GM18861 (cell line): Measurements from ENCODE around the gene NCOA3.
"Not testable (repeated sequence)": the region's sequence is repeated elsewhere in the genome, so short reads cannot be mapped to it uniquely, and the experiment has no call there.

ENCODE experiments used
- ATAC-seq: cut with Tn5 transposase; IDR thresholded peaks from one replicate; pipeline ENCODE4 v1.9.1; 2021; ENCODE audit not compliant: unreplicated experiment

The NCOA3 gene

DNA sequence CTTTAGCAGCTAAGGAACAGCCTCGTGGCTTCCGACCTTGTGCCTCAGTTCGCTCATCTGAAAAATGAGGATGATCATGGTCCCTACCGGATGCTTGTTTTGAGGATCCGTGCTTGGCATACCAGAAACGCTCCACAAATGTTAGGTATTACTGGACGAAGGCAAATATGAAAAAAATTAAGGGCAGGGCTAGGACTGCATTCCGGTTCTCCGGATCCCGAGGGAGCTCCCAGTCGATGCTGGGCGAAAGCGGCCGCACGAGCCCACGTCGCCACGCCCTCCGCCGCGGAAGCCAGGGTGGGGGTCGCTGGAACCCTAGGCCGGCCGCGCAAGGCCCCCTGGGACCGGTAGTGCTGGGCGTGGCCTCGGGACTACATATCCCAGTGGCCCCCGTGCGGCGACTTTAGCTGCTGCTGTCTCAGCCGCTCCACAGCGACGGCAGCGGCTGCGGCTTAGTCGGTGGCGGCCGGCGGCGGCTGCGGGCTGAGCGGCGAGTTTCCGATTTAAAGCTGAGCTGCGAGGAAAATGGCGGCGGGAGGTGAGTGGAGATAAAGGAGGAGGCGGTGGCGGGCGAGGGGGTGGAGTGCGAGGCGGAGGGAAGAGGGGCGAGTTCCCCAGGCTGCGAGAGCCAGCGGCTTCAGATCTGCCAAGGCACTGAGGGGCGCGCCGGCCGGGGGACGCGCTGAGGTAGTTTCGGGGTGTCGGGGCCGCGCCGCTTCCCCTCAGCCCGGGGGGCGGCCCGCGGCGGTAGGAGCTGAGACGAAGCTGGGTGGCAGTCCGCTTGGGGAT lies at the start of gene NCOA3:
Gene NCOA3, plus strand, starts transcription at position 406 of the 789 bp plus-strand sequence. CDS start 120,361 bp downstream, outside the sequence.
- peak; percentile 47 for ATAC-seq

DNA sequence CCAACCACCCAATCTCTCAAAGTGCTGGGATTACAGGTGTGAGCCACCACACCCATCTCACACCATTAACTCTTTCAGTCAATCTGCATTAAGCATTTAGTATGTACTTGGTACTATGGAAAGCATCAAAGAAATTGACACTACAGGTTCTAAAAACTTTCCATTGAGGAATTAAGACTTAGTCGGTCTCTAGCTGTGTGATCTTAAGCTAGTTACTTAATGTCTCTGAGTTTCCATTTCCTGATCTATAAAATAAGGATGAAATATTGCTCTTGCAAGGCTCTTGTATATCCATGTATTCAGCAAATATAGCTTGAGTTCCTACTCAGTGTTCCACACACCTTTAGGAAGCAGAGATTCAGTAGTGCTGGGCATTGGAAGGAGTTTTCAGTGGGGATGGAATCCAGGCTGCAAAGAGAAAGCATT lies 48.9 kb upstream of the NCOA3 start:
- ATAC-seq, result no peak

DNA sequence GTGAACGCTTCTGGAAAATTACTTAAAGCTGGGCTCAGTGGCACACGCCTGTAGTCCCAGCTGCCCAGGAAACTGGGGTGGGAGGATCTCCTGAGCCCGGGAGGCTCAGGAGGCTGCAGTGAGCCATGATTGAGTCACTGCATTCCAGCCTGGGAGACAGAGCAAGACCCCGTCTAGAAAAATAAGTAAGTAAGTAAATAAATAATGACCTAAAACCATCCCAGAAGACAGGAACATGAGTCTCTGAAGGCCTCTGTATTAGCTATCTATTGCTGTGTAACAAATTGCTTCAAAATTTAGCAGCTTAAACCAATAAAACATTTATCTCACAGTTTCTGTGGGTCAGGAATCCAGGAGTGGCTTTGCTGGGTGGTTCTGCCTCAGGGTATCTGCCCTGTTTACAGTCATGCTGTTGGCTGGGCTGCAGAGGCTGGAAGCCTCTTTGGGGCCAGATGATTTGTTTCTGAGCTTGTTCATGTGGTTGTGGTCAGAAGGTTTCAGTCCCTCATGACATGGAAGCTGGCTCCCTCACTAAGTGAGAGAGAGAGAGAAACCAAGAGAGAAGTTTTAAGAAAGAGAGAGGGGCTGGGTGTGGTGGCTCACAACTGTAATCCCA lies 48.4 kb upstream of the NCOA3 start:
- ATAC-seq, result peak; percentile 77

DNA sequence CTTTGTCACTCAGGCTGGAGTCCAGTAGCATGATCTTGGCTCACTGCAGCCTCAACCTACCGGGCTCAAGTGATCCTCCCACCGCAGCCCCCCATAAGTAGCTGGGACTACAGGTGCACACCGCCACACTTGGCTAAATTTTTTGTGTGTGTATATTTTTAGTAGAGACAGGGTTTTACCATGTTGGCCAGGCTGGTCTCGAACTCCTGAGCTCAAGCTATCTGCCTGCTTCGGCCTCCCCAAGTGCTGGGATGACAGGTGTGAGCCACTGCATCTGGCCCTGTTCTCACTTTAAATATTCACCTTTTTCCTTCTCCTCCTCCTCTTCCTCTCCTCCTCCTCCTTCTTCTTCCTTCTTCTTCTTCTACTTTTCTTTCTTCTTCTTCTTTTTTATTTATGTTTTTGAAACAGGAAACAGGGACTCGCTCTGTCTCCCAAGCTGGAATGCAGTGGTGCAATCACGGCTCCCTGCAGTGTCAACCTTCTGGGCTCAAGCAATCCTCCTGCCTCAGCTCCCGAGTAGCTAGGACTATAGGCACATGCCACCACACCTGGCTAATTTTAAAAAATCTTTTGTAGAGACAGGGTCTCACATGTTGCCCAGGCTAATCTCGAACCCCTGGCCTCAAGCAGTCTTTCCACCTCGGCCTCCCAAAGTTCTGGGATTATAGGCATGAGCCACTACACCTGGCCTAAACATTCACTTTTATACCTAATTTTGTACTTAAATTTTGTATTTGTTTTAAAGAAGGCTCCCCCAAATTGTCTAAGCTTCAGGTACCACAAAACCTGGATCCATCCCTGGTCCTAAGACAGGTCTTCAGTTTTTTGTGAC lies 47.2 kb upstream of the NCOA3 start:
- ATAC-seq, result no peak

DNA sequence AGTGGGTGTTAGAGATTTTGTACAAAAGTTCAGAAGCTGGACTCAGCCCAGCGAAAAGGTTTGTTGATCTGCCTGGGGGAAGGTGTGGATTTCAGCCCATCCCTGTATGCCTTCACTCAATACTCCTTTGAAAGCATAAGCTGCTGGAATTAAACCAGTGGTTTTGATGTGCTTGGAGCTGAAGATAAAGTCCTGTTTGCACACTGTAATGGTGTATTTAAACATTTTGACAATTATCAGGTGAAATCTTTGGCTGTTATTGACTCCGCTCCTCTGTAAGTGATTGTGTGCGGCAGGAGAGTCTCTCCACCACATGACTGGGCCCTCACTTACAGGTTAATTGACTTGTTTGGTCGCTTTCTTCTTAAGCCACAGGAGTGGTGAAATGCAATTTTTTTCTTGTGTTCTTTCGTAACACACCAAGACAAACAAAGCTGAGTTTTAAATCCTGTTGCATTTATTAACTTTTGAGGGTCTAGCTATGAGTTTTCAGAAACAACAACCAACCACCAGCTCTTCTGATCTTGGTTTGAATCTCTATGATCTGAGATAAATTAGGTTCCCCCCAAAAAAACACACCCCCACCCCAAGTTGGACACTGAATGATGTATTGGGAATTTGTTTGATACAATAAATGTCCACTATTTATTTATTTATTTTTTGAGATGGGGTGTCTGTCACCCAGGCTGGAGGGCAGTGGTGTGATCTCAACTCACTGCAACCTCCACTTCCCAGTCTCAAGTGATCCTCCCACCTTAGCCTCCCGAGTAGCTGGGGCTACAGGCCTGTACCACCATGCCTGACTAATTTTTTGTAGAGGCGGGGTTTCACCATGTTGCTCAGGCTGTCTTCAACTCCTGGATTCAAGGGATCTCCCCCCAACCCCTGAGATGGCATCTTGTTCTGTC lies 46.3 kb upstream of the NCOA3 start:
- ATAC-seq, result no peak

DNA sequence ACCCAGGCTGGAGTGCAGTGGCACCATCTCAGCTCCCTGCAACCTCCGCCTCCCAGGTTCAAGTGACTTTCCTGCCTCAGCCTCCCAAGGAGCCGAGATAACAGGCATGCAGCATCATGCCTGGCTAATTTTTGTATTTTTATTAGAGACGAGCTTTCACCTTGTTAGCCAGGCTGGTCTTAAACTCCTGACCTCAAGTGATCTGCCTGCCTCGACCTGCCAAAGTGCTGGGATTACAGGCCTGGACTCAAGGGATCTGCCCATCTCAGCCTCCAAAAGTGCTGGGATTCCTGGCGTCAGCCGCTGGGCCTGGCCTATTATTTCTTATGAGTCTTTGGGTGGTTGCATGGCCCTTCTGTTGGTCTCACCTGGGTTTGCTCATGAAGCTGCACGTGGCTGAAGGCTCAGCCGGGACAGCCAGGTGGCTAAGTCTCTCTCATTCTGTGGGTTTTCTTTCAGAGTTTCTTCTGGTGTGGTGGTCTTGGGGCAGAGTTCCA lies 45.6 kb upstream of the NCOA3 start:
- ATAC-seq, result no peak

DNA sequence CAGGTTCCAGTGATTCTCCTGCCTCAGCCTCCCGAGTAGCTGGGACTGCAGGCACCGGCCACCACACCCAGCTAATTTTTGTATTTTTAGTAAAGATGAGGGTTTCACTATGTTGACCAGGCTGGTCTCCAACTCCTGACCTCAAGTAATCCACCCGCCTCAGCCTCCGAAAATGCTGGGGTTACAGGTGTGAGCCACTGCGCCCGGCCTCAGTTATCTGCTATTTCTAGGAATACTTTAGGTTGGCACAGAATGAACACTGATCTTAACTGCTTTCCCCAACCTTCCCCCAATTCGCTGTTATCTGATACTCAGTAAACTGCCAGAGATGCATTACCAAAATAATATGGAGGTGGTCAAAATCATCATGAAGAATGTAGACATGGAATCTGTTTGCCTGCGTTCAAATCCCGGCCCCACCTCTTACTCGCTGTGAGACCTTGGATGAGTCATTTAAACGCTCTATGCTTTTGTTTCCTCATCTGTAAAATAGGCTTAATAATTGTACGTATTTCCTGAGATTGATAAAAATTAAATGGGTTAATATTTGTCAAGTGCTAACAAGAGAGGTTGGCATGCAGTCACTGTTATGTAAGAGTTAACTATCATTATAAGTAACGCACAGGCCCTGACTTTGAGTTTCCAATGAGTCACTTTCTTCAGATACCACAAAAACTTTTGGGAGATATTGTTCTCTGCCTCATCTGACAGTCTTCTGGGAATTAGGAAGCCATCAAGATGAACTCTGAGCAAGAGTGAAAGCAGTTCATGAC lies 44.5 kb upstream of the NCOA3 start:
- no peak for ATAC-seq

DNA sequence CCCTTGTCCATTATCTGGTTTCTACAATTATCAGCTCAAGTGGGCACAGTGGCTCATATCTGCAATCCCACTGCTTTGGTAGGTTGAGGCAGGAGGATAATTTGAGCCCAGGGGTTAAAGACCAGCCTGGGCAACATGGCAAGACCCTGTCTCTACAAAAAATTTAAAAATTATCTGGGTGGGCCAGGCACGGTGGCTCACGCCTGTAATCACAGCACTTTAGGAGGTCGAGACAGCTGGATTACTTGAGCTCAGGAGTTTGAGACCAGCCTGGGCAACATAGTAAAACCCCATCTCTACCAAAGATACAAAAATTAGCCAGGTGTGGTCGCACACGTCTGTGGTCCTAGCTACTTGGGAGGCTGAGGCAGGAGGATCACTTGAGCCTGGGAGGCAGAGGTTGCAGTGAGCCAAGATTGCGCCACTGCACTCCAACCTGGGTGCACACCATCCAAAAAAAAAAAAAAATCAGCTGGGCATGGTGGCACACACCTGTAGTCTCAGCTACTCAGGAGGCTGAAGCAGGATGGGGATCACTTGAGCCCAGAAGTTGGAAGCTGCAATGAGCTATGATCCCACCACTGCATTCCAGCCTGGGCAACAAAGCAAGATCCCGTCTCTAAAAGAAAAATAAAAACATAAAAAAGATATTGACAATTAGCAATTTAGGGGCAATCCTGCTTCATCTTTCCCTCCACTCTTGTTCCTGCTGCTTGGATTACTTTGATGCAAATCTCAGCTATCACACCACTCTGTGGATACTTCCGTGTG lies 43.2 kb upstream of the NCOA3 start:
- ATAC-seq, result not testable (repeated sequence)

DNA sequence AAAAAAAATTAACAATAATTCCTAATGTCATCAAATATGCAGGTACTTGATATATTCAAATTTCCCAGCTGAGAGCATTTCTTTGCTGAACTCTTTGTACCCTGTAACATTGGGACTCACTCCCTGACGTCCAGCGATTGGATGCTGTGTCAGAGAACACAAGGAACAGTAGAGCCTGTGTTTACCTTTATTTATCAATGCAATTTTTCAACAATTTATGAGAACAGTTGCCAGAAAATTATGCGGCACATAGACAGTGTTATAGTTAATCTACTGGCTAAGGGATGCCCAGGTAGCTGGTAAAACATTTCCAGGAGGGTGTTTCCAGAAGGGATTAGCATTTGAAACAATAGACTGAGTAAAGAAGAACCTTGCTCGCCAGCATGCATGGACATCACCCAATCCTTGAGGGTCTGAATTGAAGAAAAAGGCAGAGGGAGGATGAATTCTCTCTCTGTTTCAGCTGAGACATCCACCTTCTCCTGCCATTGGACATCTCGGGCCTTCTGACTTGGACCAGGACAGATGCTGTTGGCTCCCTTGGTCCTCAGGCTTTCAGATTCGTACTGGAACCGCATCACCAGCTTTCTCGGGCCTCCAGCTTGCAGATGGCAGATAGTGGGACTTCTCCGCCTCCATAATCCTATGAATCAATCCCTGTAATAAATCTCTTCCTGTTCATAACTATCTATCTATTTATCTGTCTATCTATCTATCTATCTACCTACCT lies 42.2 kb upstream of the NCOA3 start:
- ATAC-seq, result no peak

DNA sequence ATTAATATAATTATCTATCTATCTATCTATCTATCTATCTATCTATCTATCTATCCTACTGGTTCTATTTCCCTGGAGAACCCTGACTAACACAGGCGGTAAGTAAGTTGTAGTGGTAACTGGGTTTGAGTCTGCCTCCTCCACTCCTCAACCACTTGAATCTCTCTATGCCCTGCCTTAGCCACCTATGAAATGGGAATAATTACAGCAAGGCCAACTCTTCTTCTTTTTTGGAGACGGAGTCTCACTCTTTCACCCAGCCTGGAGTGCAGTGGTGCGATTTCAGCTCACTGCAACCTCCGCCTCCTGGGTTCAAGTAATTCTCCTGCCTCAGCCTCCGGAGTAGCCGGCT lies 41.0 kb upstream of the NCOA3 start:
- not testable (repeated sequence) for ATAC-seq

DNA sequence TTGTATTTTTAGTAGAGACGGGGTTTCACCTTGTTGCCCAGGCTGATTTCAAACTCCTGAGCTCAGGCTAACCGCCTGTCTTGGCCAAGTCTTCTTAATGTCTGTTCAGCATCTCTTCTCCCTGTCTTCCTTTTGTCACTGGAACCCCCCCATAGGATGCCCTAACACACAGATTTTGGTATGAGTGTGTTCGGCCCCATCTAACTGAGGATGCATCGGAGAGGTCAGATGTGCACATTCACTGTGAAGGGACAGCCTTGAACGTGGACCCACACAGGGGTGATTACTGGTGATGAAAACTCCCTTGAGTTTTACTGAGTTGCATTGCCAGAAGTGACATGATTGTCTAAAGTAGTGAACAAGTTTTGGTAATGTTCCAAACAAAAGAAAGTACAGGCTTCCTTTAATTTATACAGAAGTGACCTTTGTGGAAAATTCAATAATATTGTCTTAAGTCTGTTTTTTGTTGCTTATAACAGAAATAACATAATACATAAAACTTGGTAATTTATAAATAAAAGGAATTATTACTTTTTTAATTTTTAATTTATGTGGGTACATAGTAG lies 40.5 kb upstream of the NCOA3 start:
- ATAC-seq, result no peak

DNA sequence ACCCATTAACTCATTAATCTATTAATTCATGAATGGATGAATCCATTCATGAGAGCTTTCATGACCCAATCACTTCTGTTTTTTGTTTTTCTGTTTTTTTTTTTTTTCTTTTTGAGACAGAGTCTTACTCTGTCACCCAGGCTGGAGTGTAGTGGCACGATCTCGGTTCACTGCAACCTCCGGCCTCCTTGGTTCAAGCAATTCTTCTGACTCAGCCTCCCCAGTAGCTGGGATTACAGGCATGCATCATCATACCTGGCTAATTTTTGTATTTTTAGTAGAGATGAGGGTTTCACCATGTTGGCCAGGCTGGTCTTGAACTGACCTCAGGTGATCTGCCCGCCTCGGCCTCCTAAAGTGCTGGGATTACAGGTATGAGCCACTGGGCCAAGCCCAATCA lies 39.8 kb upstream of the NCOA3 start:
- not testable (repeated sequence) for ATAC-seq

DNA sequence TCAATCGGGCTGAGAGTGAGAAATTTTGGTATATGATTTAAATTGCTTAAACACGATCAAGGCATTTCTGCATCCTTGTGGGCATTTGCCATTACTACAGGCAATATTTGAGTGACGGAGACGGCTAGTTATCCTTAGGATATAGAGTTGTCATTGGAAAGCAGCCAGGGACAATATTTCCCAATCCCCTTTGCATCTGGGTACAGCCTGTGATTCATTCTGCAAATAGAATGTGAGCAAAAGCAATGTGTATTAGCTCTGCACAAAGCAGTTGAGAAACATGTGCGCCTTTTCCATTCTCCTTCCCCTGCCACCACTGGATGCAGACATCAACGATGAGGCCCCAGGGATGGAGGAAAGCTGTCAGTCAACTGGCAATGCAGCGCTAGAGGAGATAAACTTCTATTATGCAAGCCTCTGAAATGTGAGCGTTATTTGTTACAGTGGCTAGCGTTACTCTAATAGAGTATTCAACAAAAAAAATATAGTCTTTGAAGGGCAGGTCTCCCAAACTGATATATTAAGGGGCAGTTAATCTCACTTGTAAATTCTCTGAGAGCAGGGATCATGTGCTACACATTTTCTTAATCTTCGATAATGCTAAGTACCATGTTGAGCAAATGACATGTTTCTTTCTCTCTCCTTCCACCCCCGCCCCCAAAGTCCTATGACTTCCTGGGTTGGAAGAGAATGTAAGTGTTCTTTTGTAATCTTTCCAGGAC lies 37.1 kb upstream of the NCOA3 start:
- no peak for ATAC-seq

DNA sequence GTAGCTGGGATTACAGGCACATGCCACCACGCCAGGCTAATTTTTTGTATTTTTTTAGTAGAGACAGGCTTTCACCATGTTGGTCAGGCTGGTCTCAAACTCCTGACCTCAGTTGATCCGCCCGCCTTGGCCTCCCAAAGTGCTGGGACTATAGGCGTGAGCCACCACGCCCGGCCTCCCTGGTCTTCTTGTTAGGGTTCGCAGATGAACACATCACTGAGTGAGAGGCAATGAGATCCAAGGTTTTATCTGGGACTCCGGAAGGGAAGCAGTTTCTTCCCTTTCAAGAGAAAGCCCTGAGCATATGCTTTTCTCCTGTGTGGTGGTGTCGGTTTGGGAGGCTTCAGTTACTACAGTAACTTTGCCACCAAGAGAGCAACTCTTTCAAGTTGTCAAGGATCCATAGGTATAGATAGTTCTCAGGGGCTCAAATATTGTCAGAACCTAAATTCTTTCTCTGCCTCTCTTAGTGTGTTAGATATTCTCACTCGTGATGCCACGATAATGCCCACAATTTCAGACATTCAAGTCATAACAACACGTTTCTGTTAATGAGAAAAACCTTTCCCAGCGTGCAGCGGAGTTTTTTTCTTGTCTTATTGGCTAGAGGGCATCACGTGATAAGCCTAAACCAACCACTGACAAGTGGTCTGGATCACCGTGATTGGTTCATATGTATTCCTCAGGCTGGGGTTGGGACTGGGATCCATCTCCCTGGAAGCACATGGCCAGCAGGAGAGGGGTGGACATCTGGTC lies 36.2 kb upstream of the NCOA3 start:
- ATAC-seq, result no peak

DNA sequence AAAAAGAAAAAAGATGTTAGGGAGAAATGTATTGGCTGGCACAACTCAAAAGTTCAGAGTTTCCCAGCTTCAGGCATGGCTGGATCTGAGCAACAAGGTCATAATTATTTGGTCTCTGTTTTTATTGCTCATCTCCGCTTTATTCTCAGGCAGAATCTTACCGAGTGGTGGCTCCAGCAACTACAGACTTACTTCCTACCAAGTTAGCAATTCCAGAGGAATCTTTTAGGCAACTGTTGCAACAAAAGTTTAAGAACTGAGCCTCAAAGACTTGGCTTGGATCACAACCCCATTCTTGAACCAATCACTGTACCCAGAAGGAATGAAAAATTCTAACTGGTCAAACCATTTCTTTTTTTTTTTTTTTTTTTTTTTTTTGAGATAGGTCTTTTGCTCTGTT lies 35.5 kb upstream of the NCOA3 start:
- ATAC-seq, result no peak

DNA sequence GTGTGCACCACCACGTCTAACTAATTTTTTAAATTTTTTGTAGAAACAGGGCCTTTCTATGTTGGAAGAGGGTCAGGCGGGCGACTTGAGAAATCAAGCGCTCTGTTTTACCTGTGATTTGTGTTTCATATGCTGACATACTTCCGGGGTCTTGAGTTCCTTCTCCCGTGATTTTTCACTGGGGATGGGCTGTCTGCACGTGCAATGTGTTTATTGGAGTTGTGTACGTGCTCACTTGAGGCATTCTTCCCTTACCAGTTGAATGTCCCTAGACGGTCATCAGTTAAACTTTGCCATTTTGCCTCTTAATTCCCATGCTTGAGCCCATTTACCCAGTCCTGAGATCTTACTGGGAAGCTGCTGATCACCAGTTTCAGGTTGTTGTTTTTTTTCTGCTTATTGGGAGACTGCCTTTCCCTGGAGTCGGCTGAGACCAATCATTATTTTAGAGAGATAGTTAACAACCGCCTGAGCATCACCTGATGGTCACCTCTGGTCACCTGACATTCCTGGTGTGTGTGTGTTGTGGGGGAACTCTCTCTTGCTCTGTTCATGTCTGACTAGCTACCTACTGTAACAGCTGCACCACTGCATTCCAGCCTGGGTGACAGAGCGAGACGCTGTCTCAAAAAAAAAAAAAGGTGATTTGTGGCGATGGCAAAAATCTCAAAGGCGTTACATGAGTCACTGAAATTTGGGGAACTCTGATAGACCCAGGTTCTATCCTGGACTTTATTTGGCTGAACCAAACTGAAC lies 34.8 kb upstream of the NCOA3 start:
- ATAC-seq, result no peak
